OCI-LY7 (cell line): ENCODE measurements around the gene ERCC4.

Experiments
- CTCF ChIP-seq: fragments of 200-600 bp; sonication (generic); conservative IDR thresholded peaks from 2 replicates; pipeline ENCODE4 v1.5.1; 2014; ENCODE audit warnings: mild to moderate bottlenecking, antibody characterized with exemption, low read length, moderate library complexity, mixed read lengths
- EZH2phosphoT487 ChIP-seq: fragments of 200-600 bp; sonication (generic); IDR thresholded peaks from 2 replicates; pipeline ENCODE4 v1.6.1; 2018; ENCODE audit warnings: low read depth, borderline replicate concordance, mild to moderate bottlenecking, mixed run types, antibody characterized with exemption, low read length, moderate library complexity, mixed read lengths

- TF ChIP-seq CTCF (no peak), EZH2phosphoT487 (no peak)
Measured at GRCh38 chr16:13928646-13929045, 8.7 kb downstream of the ERCC4 start.
